HG02973 (cell line): ENCODE data around the gene ATAD1.

Source experiments
- ATAC-seq: cut with Tn5 transposase; IDR thresholded peaks from one replicate; pipeline ENCODE4 v1.9.1; 2021; ENCODE audit warnings: moderate library complexity; ENCODE audit not compliant: unreplicated experiment

The ATAD1 gene

DNA sequence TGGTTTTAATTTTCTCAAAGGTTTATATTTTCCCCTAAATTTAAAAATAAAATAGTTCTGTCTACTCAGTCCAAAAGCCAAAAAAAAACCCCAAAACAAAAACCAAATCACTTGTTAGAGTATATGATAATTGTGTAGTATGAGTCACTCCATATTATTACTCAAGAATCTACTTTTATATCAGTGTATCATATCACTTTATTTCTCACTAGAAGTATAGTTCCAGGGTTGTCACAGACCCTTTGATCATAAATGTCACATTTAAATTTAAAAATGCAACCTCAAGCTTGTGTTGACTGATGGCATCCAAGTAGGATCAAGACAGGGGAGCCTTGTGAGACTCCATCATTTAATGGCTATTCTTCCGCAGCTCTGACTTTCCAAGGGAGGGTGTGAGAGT is 97.4 kb downstream of the ATAD1 start:
- no peak for ATAC-seq

- no peak for ATAC-seq
These were observed 101.7 kb downstream of the ATAD1 start for GRCh38 chr10:87716348-87716670.

GRCh38 chr10:87715552-87716347 is 102.3 kb downstream of the ATAD1 start:
- ATAC-seq, result no peak

GRCh38 chr10:87713707-87714106 is 104.3 kb downstream of the ATAD1 start:
- ATAC-seq, result no peak

DNA sequence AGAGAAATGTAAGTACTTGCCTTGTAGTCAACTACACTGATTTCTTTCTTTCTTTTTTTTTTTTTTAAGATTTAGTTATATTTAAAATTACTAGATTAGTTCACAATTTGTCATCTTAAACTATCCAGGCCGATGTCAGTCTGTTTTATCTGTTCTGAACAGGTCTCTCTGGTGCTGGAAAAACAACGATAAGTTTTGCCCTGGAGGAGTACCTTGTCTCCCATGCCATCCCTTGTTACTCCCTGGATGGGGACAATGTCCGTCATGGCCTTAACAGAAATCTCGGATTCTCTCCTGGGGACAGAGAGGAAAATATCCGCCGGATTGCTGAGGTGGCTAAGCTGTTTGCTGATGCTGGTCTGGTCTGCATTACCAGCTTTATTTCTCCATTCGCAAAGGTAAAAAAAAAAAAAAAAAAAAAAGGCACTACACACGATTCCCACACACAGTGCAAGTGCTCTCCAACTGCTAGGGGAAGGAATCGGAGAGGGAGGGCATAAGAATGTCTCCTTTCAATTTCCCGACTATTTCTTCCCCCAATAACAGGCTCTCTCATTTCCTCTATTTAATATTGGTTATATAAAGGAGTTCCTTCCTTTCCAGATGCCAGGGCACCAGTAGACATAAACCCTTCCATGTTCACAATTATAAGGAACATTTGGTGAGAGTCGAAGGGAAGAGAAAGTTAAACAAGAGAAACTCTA is 105.0 kb downstream of the ATAD1 start:
- ATAC-seq, result no peak

GRCh38 chr10:87707254-87707653 is 110.8 kb downstream of the ATAD1 start:
- no peak for ATAC-seq

- ATAC-seq, result no peak
These were observed 111.3 kb downstream of the ATAD1 start for GRCh38 chr10:87706731-87707130.

DNA sequence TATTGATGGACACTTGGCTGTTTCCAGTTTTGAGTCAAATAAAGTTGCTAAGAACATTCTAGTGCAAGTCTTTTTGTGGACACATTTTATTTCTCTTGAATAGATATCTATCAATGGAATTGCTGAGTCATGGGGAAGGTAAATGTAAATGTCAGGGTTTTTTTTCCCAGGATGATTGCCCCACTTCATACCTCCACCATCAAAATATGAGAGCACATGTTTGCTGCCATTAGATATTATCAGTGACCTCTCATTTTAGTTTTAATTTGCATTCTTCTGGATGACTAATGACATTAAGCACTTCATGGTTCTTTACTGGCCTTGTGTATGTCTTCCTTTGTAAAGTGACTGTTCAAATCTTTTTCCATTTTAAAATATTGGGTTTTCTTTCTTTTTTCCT is 112.7 kb downstream of the ATAD1 start:
- ATAC-seq, result no peak

DNA sequence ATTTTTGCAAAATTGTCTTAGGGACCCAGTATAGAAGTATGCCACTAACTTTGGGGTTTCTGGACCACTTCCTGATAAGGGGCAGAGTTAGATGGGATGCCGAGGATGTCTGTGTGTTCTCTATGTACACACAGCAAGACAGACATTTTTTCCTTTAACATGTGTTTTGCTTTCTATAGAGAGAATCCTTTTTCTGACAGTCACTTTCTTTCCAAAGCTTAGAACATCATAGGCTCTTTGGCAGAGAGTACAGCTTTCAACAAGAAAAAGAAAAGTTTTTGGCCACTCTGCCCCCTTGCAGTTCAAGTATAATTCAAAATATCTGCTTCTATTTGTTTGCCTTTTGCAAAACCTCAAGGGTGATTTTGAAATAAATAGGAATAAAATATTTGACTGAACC is 114.3 kb downstream of the ATAD1 start:
- ATAC-seq, result no peak

DNA sequence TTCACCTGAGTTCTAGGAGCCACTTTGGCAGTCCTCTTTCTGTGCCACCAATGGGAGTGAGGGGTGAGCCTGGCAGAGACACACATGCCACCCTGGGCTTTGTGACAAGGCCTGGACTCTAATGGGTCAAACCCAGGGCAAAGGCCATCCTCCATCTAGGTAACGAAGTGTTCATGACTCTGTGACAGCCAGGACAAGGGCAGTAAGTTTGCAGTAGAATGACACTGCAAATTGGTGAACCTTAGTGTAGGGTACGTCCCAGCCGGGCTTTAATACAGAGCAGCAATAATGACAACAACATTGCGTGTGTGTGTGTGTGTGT is 115.1 kb downstream of the ATAD1 start:
- ATAC-seq, result no peak

DNA sequence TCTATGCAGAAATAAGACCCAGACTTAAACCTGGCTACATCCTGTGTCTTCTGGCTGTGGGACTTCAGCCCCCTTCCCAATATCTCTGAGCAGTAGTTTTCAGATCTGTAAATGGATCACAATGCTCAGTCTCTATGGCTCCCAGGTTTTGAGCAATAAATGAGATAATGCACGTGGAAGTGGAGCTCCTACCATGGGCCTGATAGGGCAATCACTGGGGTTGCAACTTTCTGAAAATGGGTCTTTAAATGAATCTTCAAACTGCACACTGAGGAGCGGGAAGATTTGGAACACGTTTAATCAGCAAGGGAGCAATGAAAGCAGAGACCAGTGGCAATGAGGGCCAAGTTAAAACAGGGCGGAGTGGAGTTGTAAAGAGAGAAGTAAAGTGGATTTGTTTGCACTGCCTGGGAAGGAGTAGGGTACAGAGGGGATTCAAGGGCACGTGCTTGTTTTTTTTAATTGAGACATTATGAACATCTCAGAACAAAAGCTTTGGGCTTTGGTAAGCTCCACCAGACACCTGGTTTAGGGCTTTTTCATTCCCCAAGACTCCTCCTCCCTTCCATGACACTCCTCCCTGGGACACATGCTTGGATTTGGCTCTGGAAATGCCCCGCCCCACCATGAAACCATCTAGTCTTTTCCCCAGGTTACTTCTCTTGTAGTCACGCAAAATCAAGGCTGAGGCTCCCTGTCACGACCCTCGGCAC is 115.6 kb downstream of the ATAD1 start:
- no peak for ATAC-seq
